ENCODE measurements around the gene DUXB.

GRCh38 chr16:75647112-75647491, 54.2 kb downstream of the DUXB start:
- TF ChIP-seq PKNOX1 (IDR thresholded peaks at IDR 0.05) (no peak), FOXM1 (IDR thresholded peaks at IDR 0.05; ENCODE audit: borderline replicate concordance) (no peak), FOXK2 (IDR thresholded peaks at IDR 0.05) (no peak), HDGF (IDR thresholded peaks at IDR 0.05; ENCODE audit: borderline replicate concordance) (no peak), ARNT (IDR thresholded peaks at IDR 0.05) (no peak), FOXA1 (IDR thresholded peaks at IDR 0.05) (no peak), BHLHE40 (IDR thresholded peaks at IDR 0.05; ENCODE audit: borderline replicate concordance) (no peak)

Data from HEK293T (cell line).